ENCODE measurements around the gene CD34.
"Not testable (repeated sequence)": the region's sequence is repeated elsewhere in the genome, so short reads cannot be mapped to it uniquely, and the experiment has no call there.

Gene CD34

GRCh38 chr1:207910591-207911354 is at the start of gene CD34:
CD34 (minus strand) TSS chr1:207911125; CDS start chr1:207911080, 45 bp downstream.
- peak; percentile 59 for DNase-seq

GRCh38 chr1:207960346-207960745 is 49.4 kb upstream of the CD34 start:
- no peak for DNase-seq

GRCh38 chr1:207959910-207960309 is 49.0 kb upstream of the CD34 start:
- no peak for DNase-seq

GRCh38 chr1:207959141-207959825 is 48.4 kb upstream of the CD34 start:
- DNase-seq: peak; percentile 65

- no peak for DNase-seq
Observed at GRCh38 chr1:207958376-207959139, 47.6 kb upstream of the CD34 start.

GRCh38 chr1:207956986-207957385 is 46.1 kb upstream of the CD34 start:
- DNase-seq: no peak

- no peak for DNase-seq
Observed at GRCh38 chr1:207954104-207954503, 43.2 kb upstream of the CD34 start.

- no peak for DNase-seq
Observed at GRCh38 chr1:207952617-207953542, 42.0 kb upstream of the CD34 start.

- no peak for DNase-seq
Observed at GRCh38 chr1:207951652-207952051, 40.7 kb upstream of the CD34 start.

GRCh38 chr1:207950750-207951149 is 39.8 kb upstream of the CD34 start:
- DNase-seq: no peak

GRCh38 chr1:207949571-207950195 is 38.8 kb upstream of the CD34 start:
- no peak for DNase-seq

- no peak for DNase-seq
Observed at GRCh38 chr1:207948536-207949250, 37.8 kb upstream of the CD34 start.

GRCh38 chr1:207946756-207947155 is 35.8 kb upstream of the CD34 start:
- no peak for DNase-seq

GRCh38 chr1:207944571-207944970 is 33.6 kb upstream of the CD34 start:
- DNase-seq: no peak

GRCh38 chr1:207942337-207942741 is 31.4 kb upstream of the CD34 start:
- not testable (repeated sequence) for DNase-seq

GRCh38 chr1:207941665-207942064 is 30.7 kb upstream of the CD34 start:
- no peak for DNase-seq

- no peak for DNase-seq
Observed at GRCh38 chr1:207938016-207938415, 27.1 kb upstream of the CD34 start.

- no peak for DNase-seq
Observed at GRCh38 chr1:207937204-207937603, 26.3 kb upstream of the CD34 start.

- DNase-seq: no peak
Observed at GRCh38 chr1:207935166-207935583, 24.2 kb upstream of the CD34 start.

GRCh38 chr1:207933205-207933800 is 22.4 kb upstream of the CD34 start:
- no peak for DNase-seq

- DNase-seq: no peak
Observed at GRCh38 chr1:207926984-207927383, 16.1 kb upstream of the CD34 start.

Data from activated CD8-positive, alpha-beta memory T cell treated with anti-CD3 and anti-CD28 coated beads, Interleukin-2, amount 50 U/mL, for 48 hours (primary cell).